ENCODE data around the gene RPL15. TPM values are rescaled to one million over a fixed set of nuclear protein-coding genes. Genes with fewer than 3 reads are reported as not detected.

Gene RPL15
- total RNA-seq, 1 donor from 2014 or later: 1,872 TPM

DNA sequence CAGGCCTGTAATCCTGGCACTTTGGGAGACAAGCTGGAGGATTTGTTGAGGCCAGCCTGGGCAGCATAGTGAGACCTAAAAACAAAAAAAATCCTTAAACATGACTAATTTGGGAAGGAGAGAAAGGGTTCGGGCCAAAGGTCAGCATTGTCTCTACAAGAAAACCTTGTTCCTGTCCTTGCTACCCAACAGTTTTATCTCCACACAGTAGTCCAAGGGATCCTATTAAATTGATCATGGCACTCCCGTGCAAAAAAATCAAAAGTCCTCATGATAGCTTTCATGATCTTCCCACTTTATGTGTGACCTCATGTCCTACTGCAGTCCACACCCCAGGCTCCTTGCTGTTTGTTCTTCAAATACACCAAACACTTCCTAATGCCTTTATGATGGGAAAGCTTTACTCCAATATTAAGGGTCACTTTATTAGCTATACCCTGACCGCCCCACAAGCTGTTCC, 4.2 kb downstream of the RPL15 start:
- Mint-ChIP-seq H3K36me3 (ENCODE audit: unreplicated experiment) (peaks cover 35% of the 10 kb centered on the region), H3K4me1 (ENCODE audit: unreplicated experiment) (peaks cover 56% of the 10 kb centered on the region), H3K9me3 (ENCODE audit: unreplicated experiment) (no peaks in the 10 kb centered on the region), H3K4me3 (ENCODE audit: unreplicated experiment) (no peak overlapping the region), H3K27ac (ENCODE audit: unreplicated experiment) (peak overlapping the region; percentile 50), H3K27me3 (ENCODE audit: unreplicated experiment) (no peaks in the 10 kb centered on the region)
- TF ChIP-seq, protein P1, sequence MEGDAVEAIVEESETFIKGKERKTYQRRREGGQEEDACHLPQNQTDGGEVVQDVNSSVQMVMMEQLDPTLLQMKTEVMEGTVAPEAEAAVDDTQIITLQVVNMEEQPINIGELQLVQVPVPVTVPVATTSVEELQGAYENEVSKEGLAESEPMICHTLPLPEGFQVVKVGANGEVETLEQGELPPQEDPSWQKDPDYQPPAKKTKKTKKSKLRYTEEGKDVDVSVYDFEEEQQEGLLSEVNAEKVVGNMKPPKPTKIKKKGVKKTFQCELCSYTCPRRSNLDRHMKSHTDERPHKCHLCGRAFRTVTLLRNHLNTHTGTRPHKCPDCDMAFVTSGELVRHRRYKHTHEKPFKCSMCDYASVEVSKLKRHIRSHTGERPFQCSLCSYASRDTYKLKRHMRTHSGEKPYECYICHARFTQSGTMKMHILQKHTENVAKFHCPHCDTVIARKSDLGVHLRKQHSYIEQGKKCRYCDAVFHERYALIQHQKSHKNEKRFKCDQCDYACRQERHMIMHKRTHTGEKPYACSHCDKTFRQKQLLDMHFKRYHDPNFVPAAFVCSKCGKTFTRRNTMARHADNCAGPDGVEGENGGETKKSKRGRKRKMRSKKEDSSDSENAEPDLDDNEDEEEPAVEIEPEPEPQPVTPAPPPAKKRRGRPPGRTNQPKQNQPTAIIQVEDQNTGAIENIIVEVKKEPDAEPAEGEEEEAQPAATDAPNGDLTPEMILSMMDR (IDR thresholded peaks at IDR 0.05): no peak
- DNase-seq (ENCODE audit: extremely low spot score, unreplicated experiment): no peak

DNA sequence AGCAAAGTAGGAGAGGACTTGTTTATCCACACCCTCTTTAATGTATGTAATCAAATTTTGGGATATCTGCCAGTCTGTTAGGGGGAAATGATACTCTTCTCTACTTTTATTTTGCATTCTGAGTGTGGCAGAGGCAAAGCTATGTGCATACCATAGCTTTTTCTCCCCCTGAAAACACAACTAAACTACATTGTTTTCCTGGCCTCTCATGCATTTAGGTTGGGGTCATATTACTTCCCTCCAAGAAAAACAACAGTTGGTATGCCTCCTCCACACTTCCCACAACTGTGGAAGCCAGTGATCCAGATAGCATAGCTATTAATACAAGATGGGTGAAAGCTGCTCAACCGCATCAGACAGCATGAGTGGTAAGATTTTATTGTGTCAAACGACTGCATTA, 6.9 kb downstream of the RPL15 start:
- peaks cover 43% of the 10 kb centered on the region for H3K4me1 Mint-ChIP-seq (ENCODE audit: unreplicated experiment)
- H3K9me3 Mint-ChIP-seq (ENCODE audit: unreplicated experiment): no peaks in the 10 kb centered on the region
- no peak overlapping the region for H3K4me3 Mint-ChIP-seq (ENCODE audit: unreplicated experiment)
- peak overlapping the region; percentile 73 for H3K27ac Mint-ChIP-seq (ENCODE audit: unreplicated experiment)
- TF ChIP-seq, protein P1 (IDR thresholded peaks at IDR 0.05): no peak
- H3K27me3 Mint-ChIP-seq (ENCODE audit: unreplicated experiment): no peaks in the 10 kb centered on the region
- peaks cover 24% of the 10 kb centered on the region for H3K36me3 Mint-ChIP-seq (ENCODE audit: unreplicated experiment)
- DNase-seq (ENCODE audit: extremely low spot score, unreplicated experiment): no peak

DNA sequence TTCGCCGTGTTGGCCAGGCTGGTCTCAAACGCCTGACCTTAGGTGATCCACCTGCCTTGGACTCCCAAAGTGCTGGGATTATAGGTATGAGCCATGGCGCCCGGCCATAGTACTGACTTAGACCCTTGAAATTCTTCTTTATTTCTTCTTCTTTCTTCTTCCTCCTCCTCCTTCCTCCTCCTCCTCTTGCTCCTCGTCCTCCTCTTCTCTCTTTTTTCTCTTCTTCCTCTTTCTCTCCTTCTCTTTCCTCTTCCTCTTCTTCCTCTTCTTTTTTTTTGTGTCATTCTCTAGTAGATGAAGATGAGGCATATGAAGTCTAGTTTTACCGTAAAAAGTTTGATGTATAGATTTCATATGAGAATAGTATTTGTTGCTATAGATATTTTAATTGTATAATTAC, 9.3 kb downstream of the RPL15 start:
- Mint-ChIP-seq H3K27me3 (ENCODE audit: unreplicated experiment) (no peaks in the 10 kb centered on the region), H3K27ac (ENCODE audit: unreplicated experiment) (no peak overlapping the region), H3K9me3 (ENCODE audit: unreplicated experiment) (no peaks in the 10 kb centered on the region), H3K36me3 (ENCODE audit: unreplicated experiment) (peaks cover 2% of the 10 kb centered on the region), H3K4me1 (ENCODE audit: unreplicated experiment) (peaks cover 26% of the 10 kb centered on the region), H3K4me3 (ENCODE audit: unreplicated experiment) (no peak overlapping the region)
- DNase-seq (ENCODE audit: extremely low spot score, unreplicated experiment): no peak
- TF ChIP-seq, protein P1 (IDR thresholded peaks at IDR 0.05): no peak

DNA sequence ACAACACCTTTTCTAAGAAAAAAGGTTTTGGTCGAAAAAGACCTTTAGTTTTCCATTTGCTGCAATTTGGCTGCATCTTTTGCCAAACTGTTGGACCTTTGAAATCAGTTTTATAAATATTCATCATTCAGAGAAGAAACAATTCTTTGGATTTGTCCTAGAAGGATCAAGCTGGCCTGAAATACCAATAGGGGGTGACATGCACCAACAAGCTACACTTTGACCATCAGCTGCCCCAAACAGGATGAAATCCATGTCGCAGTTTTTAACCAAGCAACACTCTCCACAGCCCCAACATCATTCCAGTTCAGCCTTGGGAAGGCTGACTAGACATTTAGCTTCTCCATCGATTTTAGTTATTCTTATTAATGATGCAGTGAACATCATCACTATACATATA, 9.8 kb downstream of the RPL15 start:
- Mint-ChIP-seq H3K27me3 (ENCODE audit: unreplicated experiment) (no peaks in the 10 kb centered on the region), H3K4me1 (ENCODE audit: unreplicated experiment) (peaks cover 29% of the 10 kb centered on the region), H3K4me3 (ENCODE audit: unreplicated experiment) (no peak overlapping the region), H3K27ac (ENCODE audit: unreplicated experiment) (no peak overlapping the region), H3K36me3 (ENCODE audit: unreplicated experiment) (peaks cover 2% of the 10 kb centered on the region), H3K9me3 (ENCODE audit: unreplicated experiment) (no peaks in the 10 kb centered on the region)
- TF ChIP-seq, protein P1 (IDR thresholded peaks at IDR 0.05): peak; percentile 28
- DNase-seq (ENCODE audit: extremely low spot score, unreplicated experiment): no peak

DNA sequence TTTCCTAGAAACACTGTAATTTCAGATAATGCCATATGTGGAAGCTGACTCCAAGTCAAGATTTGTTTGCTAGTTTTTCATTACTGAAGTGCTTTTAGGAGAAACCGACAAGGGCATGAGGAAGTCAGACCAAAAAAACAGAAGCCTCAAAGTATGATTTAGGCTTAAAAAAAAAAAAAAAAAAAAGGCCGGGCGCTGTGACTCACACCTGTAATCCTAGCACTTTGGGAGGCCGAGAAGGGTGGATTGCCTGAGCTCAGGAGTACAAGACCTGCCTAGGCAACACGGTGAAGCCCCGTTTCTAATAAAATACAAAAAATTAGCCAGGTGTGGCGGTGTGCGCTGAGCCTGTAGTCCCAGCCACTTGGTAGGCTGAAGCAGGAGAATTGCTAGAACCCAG, 11.6 kb downstream of the RPL15 start:
- peaks cover 2% of the 10 kb centered on the region for H3K36me3 Mint-ChIP-seq (ENCODE audit: unreplicated experiment)
- DNase-seq (ENCODE audit: extremely low spot score, unreplicated experiment): no peak
- no peaks in the 10 kb centered on the region for H3K9me3 Mint-ChIP-seq (ENCODE audit: unreplicated experiment)
- TF ChIP-seq, protein P1 (IDR thresholded peaks at IDR 0.05): no peak
- no peaks in the 10 kb centered on the region for H3K27me3 Mint-ChIP-seq (ENCODE audit: unreplicated experiment)
- no peak overlapping the region for H3K4me3 Mint-ChIP-seq (ENCODE audit: unreplicated experiment)
- peaks cover 20% of the 10 kb centered on the region for H3K4me1 Mint-ChIP-seq (ENCODE audit: unreplicated experiment)
- H3K27ac Mint-ChIP-seq (ENCODE audit: unreplicated experiment): no peak overlapping the region
